Upper lobe of right lung (tissue), 1 donor: ENCODE measurements around the gene DDX23. TPM values are rescaled to one million over a fixed set of nuclear protein-coding genes. Genes with fewer than 3 reads are reported as not detected.

Experiments
- ATAC-seq: fragments of 200-7000 bp; cut with Tn5 transposase; one replicate; pipeline ENCODE4 v1.9.1; 2020; ENCODE audit warnings: mild to moderate bottlenecking, moderate library complexity
- DNase-seq: peaks from one replicate; pipeline ENCODE4 v3.0.0-alpha.2; 2020
- H3K27ac ChIP-seq: fragments of 200-600 bp; one replicate; pipeline ENCODE4 v1.8.0; 2022
- H3K27me3 ChIP-seq: fragments of 200-600 bp; one replicate; pipeline ENCODE4 v1.8.0; 2022; ENCODE audit warnings: mild to moderate bottlenecking
- H3K36me3 ChIP-seq: fragments of 200-600 bp; one replicate; pipeline ENCODE4 v1.8.0; 2022
- H3K4me1 ChIP-seq: fragments of 200-600 bp; one replicate; pipeline ENCODE4 v1.8.0; 2022
- H3K4me3 ChIP-seq: fragments of 200-600 bp; one replicate; pipeline ENCODE4 v1.8.0; 2022; ENCODE audit warnings: mild to moderate bottlenecking
- H3K9me3 ChIP-seq: fragments of 200-600 bp; one replicate; pipeline ENCODE4 v1.8.0; 2022
- CTCF ChIP-seq: fragments of 200-600 bp; IDR thresholded peaks from one replicate; pipeline ENCODE4 v1.8.0; 2022; ENCODE audit warnings: antibody characterized with exemption
- intact Hi-C: fragments of 100-400 bp; cut with DNase I; formaldehyde crosslinking; loops from one replicate; pipeline ENCODE4 v1.11.0; 2022
- total RNA-seq: library from RNA; stranded (reverse); fragmentation: NEBNext Ultra II Directional; extraction: Animal tissue kit (Norgen Biotek cat#: 25700); gene quantifications from one replicate; pipeline ENCODE4 v1.2.1, GENCODE V29; 2021
- donor health status: DM: no; HTN: yes; CAD: no; lungs with severe emphysema.

Gene DDX23
- total RNA-seq, 1 donor from 2014 or later, result 77.2 TPM

- H3K36me3 ChIP-seq, result peaks cover 73% of the 10 kb centered on the region
Measured at GRCh38 chr12:48828841-48829575, 23.0 kb downstream of the DDX23 start.

GRCh38 chr12:48828293-48828692 lies 23.7 kb downstream of the DDX23 start:
- no peak for TF ChIP-seq CTCF
- H3K9me3 ChIP-seq, result no peaks in the 10 kb centered on the region
- peaks cover 66% of the 10 kb centered on the region for H3K36me3 ChIP-seq
- H3K4me1 ChIP-seq, result no peaks in the 10 kb centered on the region
- no peak overlapping the region for H3K27ac ChIP-seq
- H3K27me3 ChIP-seq, result no peaks in the 10 kb centered on the region
- no peak overlapping the region for H3K4me3 ChIP-seq
- DNase-seq (no peak), ATAC-seq (no peak)
- intact Hi-C loops, result no loop called here

More at GRCh38 chr12:48828841-48829575, 23.0 kb downstream of the DDX23 start:
- Histone ChIP-seq H3K27ac (no peak overlapping the region), H3K9me3 (no peaks in the 10 kb centered on the region), H3K4me1 (no peaks in the 10 kb centered on the region), H3K4me3 (no peak overlapping the region), H3K27me3 (no peaks in the 10 kb centered on the region)
- DNase-seq (no peak), ATAC-seq (no peak)
- TF ChIP-seq CTCF, result no peak
- intact Hi-C loops, result no loop called here

- ATAC-seq (no peak), DNase-seq (no peak)
- TF ChIP-seq CTCF, result no peak
- no peaks in the 10 kb centered on the region for H3K4me1 ChIP-seq
- intact Hi-C loops, result no loop called here
- H3K27ac ChIP-seq, result no peak overlapping the region
- no peaks in the 10 kb centered on the region for H3K9me3 ChIP-seq
- H3K27me3 ChIP-seq, result no peaks in the 10 kb centered on the region
- no peak overlapping the region for H3K4me3 ChIP-seq
- peaks cover 59% of the 10 kb centered on the region for H3K36me3 ChIP-seq
Measured at GRCh38 chr12:48827513-48828096, 24.4 kb downstream of the DDX23 start.

GRCh38 chr12:48827026-48827425 lies 24.9 kb downstream of the DDX23 start:
- no peaks in the 10 kb centered on the region for H3K4me1 ChIP-seq
- ATAC-seq, result no peak
- no peak for TF ChIP-seq CTCF
- DNase-seq, result no peak
- H3K27me3 ChIP-seq, result no peaks in the 10 kb centered on the region
- no peak overlapping the region for H3K4me3 ChIP-seq
- peaks cover 54% of the 10 kb centered on the region for H3K36me3 ChIP-seq
- intact Hi-C loops, result no loop called here
- no peak overlapping the region for H3K27ac ChIP-seq
- H3K9me3 ChIP-seq, result no peaks in the 10 kb centered on the region

- H3K27me3 ChIP-seq, result no peaks in the 10 kb centered on the region
- ATAC-seq (no peak), DNase-seq (no peak)
- peaks cover 47% of the 10 kb centered on the region for H3K36me3 ChIP-seq
- no peaks in the 10 kb centered on the region for H3K9me3 ChIP-seq
- no peak overlapping the region for H3K27ac ChIP-seq
- no peaks in the 10 kb centered on the region for H3K4me1 ChIP-seq
- no peak for TF ChIP-seq CTCF
- intact Hi-C loops, result no loop called here
- no peak overlapping the region for H3K4me3 ChIP-seq
Measured at GRCh38 chr12:48826209-48826855, 25.6 kb downstream of the DDX23 start.
